ENCODE results near the gene ISOC2. TPM values are rescaled to one million over a fixed set of nuclear protein-coding genes. Genes with fewer than 3 reads are reported as not detected.

Gene ISOC2
- total RNA-seq, 4 donors from 2014 or later: 71.1 to 142 (median 97.6) TPM

- no peak overlapping the region for H3K27ac ChIP-seq
- DNase-seq: no peak
- no peaks in the 10 kb centered on the region for H3K36me3 ChIP-seq
- no peak overlapping the region for H3K4me3 ChIP-seq
- H3K4me1 ChIP-seq: no peaks in the 10 kb centered on the region
- TF ChIP-seq POLR2A (IDR thresholded peaks at IDR 0.05) (no peak), EP300 (IDR thresholded peaks at IDR 0.05; ENCODE audit: low read depth) (no peak), CTCF (IDR thresholded peaks at IDR 0.05) (no peak), POLR2AphosphoS5 (IDR thresholded peaks at IDR 0.05) (no peak)
- H3K27me3 ChIP-seq: peaks cover 75% of the 10 kb centered on the region
- in situ Hi-C loops (cut with MboI; ENCODE audit: low pct_ligation_motif_present in 1 of 4, low pct_unique_long_range_greater_than_20kb in 1 of 4, low sequenced_read_pairs in 3 of 4) (no loop called here), intact Hi-C loops (cut with DNase I; ENCODE audit: low total_unique reads) (no loop called here)
- 91 to 100% methylated on average over 4 of the region's 4 CpGs for WGBS, 2 donors (ENCODE audit: low coverage in 1 of 2)
- H3K9me3 ChIP-seq: no peaks in the 10 kb centered on the region
These were observed 26.4 kb downstream of the ISOC2 start for GRCh38 chr19:55435020-55435419.

GRCh38 chr19:55434356-55434919 lies 27.0 kb downstream of the ISOC2 start:
- Histone ChIP-seq H3K36me3 (no peaks in the 10 kb centered on the region), H3K4me1 (no peaks in the 10 kb centered on the region), H3K27ac (no peak overlapping the region), H3K9me3 (no peaks in the 10 kb centered on the region), H3K27me3 (peaks cover 75% of the 10 kb centered on the region), H3K4me3 (no peak overlapping the region)
- intact Hi-C loops (cut with DNase I; ENCODE audit: low total_unique reads) (no loop called here), in situ Hi-C loops (cut with MboI; ENCODE audit: low pct_ligation_motif_present in 1 of 4, low pct_unique_long_range_greater_than_20kb in 1 of 4, low sequenced_read_pairs in 3 of 4) (no loop called here)
- 68 to 100% methylated on average over 1 to 4 of the region's 4 CpGs for WGBS, 2 donors (ENCODE audit: low coverage in 1 of 2)
- DNase-seq: no peak
- no peak for TF ChIP-seq POLR2AphosphoS5 (IDR thresholded peaks at IDR 0.05)
- TF ChIP-seq EP300 (IDR thresholded peaks at IDR 0.05; ENCODE audit: low read depth): no peak

- in situ Hi-C loops (cut with MboI; ENCODE audit: low pct_ligation_motif_present in 1 of 4, low pct_unique_long_range_greater_than_20kb in 1 of 4, low sequenced_read_pairs in 3 of 4): no loop called here
- WGBS, 2 donors (ENCODE audit: low coverage in 1 of 2): 13 to 30% methylated on average over 2 to 3 of the region's 48 CpGs
- H3K27me3 ChIP-seq: peaks cover 71% of the 10 kb centered on the region
- H3K4me3 ChIP-seq: no peak overlapping the region
- TF ChIP-seq CTCF (IDR thresholded peaks at IDR 0.05) (no peak), POLR2A (IDR thresholded peaks at IDR 0.05) (no peak), POLR2AphosphoS5 (IDR thresholded peaks at IDR 0.05) (no peak), EP300 (IDR thresholded peaks at IDR 0.05; ENCODE audit: low read depth) (no peak)
- intact Hi-C loops (cut with DNase I; ENCODE audit: low total_unique reads): no loop called here
- no peaks in the 10 kb centered on the region for H3K36me3 ChIP-seq
- no peaks in the 10 kb centered on the region for H3K4me1 ChIP-seq
- no peaks in the 10 kb centered on the region for H3K9me3 ChIP-seq
- DNase-seq: no peak
- H3K27ac ChIP-seq: no peak overlapping the region
These were observed 28.1 kb downstream of the ISOC2 start for GRCh38 chr19:55433292-55433691.

- intact Hi-C loops (cut with DNase I; ENCODE audit: low total_unique reads): no loop called here
These were observed 29.0 kb downstream of the ISOC2 start for GRCh38 chr19:55432241-55432959.

More at GRCh38 chr19:55432241-55432959, 29.0 kb downstream of the ISOC2 start:
- TF ChIP-seq POLR2A (IDR thresholded peaks at IDR 0.05) (no peak), EP300 (IDR thresholded peaks at IDR 0.05; ENCODE audit: low read depth) (no peak), CTCF (IDR thresholded peaks at IDR 0.05) (no peak), POLR2AphosphoS5 (IDR thresholded peaks at IDR 0.05) (no peak)
- Histone ChIP-seq H3K9me3 (no peaks in the 10 kb centered on the region), H3K36me3 (no peaks in the 10 kb centered on the region), H3K4me1 (no peaks in the 10 kb centered on the region), H3K27me3 (peaks cover 67% of the 10 kb centered on the region), H3K4me3 (no peak overlapping the region), H3K27ac (no peak overlapping the region)
- DNase-seq: no peak
- in situ Hi-C loops (cut with MboI; ENCODE audit: low pct_ligation_motif_present in 1 of 4, low pct_unique_long_range_greater_than_20kb in 1 of 4, low sequenced_read_pairs in 3 of 4): no loop called here
- WGBS, 2 donors (ENCODE audit: low coverage in 1 of 2): 80 to 89% methylated on average over 3 to 13 of the region's 14 CpGs

Measured in transverse colon (tissue), 4 donors.